DMS 273 (cell line): Measurements from ENCODE around the gene HMGCR.
"Not testable (repeated sequence)": the region's sequence is repeated elsewhere in the genome, so short reads cannot be mapped to it uniquely, and the experiment has no call there.

Experiments used
- DNase-seq: peaks from one replicate; lab custom pipeline; 2025; ENCODE audit not compliant: unreplicated experiment; lab: John Stamatoyannopoulos, UW

Gene HMGCR

DNA sequence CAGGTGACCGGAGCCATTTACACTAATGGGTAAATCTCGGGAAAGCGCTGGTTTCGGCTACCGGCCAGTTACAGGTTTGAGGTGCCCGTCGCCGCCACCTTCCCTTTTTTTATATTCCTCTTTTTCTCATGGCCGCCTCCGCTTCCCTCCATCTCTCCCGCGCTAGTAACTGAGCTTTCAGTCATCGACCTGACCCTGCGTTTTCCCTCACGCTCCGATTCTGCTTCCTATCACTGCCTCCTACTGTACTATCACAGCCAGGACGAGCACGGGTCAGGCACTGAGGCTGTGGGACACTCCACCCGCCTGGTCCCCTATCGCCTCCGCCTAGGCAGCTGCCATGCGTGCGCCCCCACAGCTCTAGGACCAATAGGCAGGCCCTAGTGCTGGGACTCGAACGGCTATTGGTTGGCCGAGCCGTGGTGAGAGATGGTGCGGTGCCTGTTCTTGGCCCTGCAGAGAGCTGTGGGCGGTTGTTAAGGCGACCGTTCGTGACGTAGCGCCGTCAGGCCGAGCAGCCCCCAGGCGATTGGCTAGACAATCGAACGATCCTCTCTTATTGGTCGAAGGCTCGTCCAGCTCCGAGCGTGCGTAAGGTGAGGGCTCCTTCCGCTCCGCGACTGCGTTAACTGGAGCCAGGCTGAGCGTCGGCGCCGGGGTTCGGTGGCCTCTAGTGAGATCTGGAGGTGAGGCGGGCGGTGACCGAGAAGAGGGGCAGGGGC is at the start of gene HMGCR:
Gene HMGCR (plus strand): TSS at position 606 of the 722 bp plus-strand sequence. CDS start 5,386 bp downstream, outside the sequence.
- peak; percentile 99 for DNase-seq

DNA sequence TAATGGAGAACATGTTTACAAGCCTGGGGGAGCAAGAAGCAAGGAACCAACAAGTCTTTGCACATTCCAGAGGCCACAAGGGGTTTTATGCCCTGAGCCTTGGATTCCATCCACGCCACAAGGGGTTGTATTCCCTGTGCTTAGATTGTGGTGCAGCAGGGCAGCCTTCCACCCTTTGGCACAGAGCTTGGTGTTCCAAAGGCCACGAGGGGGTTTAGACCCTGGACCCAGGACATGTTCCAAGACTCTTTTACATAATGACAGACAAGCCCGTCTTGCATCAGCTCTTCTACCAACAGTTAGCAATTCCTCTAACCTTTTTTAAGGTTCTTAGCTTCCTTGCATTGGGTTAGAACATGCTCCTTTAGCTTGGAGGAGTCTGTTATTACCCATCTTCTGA is 45.2 kb upstream of the HMGCR start:
- not testable (repeated sequence) for DNase-seq

DNA sequence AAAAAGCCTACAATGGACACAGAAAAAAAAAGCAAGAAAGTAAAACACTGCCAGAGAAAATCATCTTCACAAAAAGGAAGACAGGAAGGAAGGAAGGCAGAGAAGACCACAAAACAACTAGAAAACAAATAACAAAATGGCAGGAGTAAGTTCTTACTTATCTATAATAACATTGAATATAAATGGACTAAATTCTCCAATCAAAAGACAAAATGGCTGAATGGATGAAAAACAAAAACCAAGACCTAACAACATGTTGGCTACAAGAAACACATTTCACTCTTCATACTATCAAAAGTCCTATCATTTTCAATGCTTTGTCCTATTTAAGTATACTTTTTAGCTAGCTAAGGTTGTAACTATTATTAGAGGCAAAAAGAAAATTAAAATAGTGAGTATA is 36.9 kb upstream of the HMGCR start:
- no peak for DNase-seq

DNA sequence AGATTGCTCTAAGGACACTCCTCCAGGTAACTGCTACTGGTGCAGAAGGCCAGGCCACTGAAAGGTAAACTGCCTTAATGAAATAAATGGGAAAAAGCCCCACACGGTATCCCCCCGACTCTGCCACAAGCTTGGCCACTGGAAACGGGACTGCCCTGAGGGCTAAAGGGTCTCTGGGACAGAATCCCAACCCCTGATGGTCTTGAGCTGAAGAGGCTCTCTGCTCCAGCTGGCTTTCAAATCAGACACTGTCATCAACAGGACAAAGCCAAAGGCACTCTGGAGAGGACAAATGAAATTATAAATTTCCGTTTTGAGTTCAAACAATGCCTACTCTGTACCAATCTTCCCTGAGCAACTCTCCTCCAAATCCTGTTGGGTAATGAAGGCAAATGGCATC is 33.6 kb upstream of the HMGCR start:
- DNase-seq = no peak

DNA sequence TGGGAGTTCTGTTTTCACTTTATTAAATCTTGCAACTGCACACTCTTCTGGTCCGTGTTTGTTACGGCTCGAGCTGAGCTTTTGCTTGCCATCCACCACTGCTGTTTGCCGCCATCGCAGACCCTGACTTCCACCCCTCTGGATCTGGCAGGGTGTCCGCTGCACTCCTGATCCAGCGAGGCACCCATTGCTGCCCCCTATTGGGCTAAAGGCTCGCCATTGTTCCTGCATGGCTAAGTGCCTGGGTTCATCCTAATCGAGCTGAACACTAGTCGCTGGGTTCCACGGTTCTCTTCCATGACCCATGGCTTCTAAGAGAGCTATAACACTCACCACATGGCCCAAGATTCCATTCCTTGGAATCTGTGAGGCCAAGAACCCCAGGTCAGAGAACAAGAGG is 32.5 kb upstream of the HMGCR start:
- DNase-seq = not testable (repeated sequence)

DNA sequence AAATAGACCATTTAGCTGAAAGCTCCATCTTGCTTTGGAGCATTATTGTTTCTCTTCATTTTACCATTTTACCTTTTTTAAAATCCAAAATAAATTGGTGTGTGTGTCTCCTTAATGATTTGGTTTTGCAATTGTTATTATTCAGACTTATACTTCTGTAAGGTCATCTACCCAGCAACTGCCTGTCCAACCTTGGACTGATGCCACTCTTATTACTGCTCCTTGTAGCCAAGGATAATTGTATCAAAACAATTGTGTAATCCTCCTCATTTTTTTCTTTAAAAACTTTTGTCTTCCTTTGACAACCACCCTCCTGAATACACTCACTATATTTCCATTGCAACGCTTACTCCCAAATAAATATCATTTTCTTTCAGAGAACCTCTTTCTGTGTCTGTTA is 30.3 kb upstream of the HMGCR start:
- no peak for DNase-seq

DNA sequence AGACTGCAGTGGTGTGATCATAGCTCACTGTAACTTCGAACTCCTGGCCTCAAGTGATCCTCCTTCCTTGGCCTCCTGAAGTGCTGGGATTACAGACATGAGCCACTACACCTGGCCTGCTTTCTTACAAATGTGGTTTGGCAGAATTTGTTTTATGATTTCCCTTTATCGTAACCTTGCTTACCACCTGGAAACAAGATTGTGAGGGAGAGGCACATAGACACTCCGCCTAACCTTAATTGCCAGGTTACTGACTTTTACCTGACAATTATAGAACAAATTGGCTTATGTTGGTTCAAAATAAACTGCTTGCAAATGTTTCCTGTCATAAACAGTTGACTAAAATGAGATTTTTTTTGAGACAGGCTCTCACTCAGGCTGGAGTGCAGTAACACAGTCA is 26.8 kb upstream of the HMGCR start:
- DNase-seq = no peak

DNA sequence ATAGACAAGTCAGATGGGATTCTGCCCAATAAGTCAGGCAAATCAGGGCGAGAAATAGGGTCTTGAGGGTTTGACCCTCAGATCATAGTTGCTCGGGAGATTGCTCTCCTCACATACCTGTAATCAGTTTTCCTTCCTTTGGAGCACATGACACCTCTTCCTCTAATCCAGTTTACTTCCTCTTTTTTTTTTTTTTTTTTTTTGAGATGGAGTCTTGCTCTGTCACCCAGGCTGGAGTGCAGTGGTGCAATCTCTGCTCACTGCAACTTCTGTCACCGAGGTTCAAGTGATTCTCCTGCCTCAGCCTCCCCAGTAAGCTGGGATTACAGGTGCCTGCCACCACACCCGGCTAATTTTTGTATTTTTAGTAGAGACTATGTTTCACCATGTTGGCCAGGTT is 17.9 kb upstream of the HMGCR start:
- DNase-seq = not testable (repeated sequence)

DNA sequence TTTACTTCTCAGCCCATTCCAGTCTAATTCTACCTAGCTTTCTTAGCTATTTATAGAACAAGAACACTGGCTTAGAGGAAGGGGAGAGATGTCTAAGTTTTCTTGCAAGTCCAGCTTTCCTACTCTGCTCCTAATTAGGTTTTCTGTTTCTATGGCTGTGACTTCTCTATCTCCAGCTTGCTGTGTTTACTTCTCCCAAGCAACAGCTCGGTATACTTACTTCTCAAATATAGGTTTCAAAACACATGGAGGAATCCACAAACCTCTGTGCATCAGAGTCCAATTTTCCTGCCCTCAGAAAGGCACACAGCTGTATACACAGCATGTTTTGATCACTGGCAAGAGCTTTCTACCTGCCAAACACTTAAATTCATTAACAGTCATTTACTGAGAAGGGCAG is 17.4 kb upstream of the HMGCR start:
- no peak for DNase-seq

DNA sequence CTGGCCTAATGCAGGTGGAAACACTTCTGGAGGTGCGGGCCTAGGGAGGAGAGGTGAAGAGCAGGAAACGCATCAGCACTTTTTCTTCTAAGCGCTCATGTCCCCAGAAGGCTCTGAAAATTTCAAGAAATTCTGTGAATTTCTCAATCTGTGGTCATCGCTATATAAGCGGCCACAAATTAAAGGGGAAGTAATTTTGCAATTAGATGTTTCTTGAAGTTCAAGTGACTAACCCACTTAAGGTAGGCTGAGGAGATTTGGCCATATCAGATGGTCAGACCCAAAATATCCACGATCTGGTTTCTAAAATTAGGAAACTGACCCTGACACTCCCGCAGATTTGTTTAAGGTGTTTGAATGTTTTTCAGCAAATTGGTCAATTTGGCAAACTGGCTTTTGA is 16.6 kb upstream of the HMGCR start:
- DNase-seq = no peak

DNA sequence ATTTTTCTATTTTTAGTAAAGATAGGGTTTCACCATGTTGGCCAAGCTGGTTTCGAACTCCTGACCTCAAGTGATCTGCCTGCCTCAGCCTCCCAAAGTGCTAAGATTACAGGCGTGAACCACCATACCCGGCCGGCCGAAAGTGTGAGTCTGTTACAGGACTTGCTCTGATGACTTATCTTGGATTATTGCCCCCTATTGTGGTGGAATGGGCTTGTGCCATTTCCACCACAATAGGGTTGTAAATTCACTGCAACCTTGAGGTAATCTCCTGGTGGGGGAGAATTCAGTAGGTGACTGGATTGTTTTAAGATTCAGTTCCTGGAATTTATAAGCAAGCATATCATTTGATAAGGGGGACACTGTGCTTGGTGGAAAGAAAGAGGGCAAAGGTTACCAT is 15.0 kb upstream of the HMGCR start:
- no peak for DNase-seq

DNA sequence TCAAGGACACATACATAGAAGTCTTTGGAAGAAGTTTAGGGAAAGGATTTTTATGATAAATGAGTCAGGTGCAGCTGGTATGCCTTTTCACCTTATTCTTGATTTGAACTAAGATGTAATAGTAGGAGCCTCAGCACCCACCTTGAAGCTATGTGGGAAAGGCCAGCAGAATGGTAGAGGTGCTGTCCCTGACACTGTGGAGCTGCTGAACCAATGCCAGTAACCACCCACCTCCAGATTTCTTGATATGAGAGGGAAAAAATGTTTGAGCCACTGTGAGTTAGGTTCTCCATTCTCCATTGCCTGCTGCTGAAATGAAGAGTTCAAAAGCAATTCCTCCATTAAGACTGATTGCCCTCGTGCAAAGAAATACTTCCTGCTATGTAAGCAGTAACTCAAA is 12.2 kb upstream of the HMGCR start:
- DNase-seq = no peak

DNA sequence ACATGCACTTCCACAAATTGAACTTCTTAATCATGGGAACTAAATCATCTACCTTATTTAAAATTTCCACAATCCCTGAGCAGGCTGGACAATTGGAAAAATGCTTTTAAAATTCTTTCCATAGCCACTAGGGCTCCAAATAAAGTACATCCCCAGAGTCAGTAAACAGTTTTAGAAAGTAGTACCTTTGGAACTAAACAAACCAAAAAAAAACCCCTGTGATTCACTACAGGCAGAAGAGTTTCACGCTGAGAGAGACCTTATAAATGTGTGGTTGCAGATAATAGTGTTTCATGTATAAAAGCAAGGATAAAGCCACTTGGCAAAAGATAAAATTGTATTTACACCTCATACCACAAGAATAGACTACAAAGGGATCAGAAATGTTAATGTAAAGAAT is 11.8 kb upstream of the HMGCR start:
- no peak for DNase-seq

DNA sequence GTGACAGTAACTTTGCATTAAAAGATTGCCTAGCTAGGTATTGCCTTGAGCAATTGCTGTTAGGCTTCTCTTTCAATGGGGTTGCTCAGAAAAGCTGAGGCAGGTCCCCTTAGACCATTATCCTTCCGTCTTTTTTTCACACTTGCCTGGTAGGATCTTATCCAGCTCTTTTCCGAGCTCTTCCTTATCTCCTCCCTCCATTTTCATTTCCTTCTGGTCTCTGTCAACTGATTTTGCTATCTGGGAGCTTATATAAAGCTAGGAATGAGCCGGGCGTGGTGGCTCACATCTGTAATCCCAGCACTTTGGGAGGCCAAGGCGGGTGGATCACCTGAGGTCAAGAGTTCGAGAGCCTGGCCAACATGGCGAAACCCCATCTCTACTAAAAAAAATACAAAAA is 6.6 kb upstream of the HMGCR start:
- no peak for DNase-seq

DNA sequence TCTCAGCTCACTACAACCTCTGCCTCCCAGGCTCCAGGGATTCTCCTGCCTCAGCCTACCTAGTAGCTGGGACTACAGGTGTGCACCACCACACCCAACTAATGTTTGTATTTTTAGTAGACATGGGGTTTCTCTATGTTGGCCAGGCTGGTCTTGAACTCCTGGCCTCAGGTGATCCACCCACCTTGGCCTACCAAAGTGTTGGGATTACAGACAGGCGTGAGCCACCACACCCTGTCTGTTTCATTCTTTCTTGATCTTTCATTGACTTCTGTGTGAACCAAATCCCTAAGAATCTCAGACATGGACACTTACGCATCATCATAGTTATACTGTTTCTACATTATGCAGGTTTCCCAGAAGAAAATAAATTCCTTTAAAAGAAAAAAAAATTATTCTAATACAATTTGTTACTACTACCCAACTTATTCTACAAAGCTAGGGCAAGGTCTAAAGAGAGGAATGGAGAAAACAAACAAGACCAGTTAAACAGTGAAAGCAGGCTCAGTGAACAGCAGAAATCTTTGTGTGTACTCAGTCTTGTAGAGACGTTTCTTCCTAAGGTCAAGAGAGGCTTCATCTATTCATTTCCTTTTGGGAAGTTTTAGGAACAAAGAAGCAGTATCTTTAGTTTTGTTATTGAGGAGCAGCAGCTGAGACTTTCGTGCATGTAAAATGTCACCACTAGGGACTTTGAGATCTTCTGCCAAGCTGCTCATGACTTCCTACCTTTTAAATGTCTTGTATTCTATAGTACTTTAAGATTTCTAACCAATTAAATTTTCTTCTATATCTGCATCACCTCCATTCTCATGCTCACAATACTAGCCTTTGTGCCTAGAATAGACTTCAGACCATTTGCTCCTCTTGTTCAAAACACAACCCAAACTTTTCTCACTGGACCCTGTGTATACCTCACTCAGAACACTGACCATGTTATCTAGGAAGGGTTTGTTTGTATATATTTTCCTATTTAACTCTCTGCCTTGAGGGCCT is 5.6 kb upstream of the HMGCR start:
- no peak for DNase-seq

DNA sequence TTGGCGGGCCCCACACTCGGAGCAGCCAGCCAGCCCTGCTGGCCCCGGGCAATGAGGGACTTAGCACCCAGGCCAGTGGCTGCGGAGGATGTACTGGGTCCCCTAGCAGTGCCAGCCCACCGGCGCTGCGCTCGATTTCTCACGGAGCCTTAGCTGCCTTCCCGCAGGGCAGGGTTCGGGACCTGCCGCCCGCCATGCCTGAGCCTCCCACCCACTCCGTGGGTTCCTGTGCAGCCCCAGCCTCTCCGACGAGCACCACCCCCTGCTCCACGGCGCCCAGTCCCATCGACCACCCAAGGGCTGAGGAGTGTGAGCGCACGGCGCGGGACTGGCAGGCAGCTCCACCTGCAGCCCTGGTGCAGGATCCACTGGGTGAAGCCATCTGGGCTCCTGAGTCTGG is 3.3 kb upstream of the HMGCR start:
- not testable (repeated sequence) for DNase-seq

DNA sequence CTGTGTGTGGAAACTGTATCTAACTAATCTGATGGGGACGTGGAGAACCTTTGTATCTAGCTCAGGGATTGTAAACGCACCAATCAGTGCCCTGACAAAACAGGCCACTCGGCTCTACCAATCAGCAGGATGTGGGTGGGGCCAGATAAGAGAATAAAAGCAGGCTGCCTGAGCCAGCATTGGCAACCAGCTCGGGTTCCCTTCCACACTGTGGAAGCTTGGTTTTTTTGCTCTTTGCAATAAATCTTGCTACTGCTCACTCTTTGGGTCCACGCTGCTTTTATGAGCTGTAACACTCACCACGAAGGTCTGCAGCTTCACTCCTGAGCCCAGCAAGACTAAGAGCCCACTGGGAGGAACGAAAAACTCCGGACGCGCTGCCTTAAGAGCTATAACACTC is 2.6 kb upstream of the HMGCR start:
- not testable (repeated sequence) for DNase-seq

DNA sequence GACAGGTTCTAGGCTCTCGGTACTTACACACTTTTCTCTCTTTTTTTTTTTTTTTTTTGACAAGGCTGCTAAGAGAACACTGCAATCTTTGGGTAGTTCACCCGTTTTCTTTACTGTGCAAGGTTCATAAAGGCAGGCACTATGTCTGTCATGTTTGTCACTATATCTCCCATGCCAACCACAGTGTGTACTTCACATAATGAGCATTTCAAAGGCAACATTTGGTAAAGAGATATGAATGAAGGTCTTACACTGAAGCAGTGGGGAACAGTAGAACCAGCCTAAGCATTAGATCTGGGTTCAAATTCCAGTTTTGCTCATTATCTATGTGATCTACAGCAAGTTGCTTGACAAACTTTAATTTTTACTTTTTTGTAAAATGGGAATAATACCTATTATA is 1.5 kb upstream of the HMGCR start:
- DNase-seq = no peak

DNA sequence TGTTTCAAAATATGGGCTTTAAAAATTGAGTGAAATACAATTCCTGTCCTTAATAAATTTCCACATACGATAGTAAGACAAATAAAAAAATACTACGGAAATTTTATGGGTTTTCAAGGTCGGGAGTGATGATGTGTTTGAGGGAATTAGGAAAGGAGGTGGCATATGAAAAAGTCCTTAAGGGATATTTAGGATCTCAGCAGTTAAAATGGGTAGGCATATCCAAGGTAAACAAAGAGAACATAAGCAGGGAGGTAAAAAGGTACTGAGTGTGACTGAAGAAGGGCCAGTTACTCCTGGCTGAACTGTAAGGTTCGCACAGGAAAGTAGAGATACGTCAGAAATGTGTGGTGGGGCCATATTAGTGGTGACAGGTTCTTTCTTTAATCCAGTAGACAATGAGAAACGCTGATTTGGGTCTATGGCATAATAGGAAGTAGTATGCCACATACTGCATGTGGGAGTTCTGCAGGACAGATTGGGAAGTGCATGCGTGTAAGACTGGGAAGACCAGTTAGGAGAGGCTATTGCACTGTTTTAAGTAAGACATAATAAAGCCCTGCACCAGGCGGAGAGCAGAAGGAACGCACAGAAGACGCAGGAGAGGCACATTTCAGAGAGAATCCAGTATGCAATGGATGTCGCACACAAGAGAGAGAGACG is 937 bp upstream of the HMGCR start:
- peak; percentile 89 for DNase-seq

DNA sequence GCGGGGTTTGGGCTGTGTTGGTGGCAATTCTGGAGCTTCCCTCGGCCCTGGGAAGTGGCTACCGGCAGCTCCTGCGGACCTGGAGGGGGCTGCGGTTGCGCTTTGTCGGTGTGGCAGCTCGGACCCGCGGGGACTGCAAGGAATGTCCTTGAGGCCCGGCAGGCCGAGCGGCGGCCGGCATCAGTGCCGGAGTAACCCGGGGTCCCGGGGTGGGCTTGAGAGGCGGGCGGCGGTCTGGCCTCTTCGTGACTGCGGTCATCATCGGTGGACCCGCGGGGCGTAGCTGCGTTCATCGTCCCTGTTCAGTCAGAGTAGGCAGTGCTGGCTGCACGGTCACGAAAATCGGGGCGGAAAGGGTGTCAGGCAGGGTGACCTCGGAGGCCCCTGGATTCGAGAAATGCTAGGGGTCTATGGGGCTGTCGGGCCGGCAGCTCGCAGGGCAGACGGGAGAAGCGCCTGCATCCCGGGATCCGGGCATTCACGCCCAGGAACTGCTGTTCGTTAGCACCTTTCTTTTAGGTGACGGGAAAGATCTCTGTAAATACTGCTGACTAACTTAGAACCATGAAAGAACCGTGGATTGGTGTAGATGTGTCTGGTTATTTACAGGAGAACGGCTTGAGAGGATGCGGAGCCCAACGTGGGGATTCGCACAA is 474 bp downstream of the HMGCR start:
- DNase-seq = peak; percentile 54

DNA sequence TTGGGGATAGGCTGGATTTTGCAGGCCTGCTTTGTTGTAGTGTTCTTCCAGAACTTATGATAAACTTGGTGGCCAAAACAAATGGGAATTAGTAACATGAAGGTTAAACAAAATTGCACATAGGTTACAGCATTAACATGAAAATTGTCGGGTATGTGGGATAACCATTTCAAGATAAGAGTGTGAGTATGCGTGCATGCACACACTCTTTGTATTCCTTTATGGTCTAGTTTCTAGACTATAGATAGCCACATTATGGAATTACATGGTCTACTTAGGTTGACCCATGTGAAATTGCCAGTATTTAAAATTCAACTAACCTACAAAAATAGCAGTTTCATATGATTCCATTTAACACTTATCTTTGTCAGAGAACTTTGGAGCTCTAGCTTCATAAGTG is 1.4 kb downstream of the HMGCR start:
- DNase-seq = no peak
